Sigmoid colon (tissue), 4 donors: ENCODE results near the gene TMEM174.

Experiments
- EP300 ChIP-seq, 4 donors: sonication (generic); formaldehyde crosslinking; IDR thresholded peaks; one replicate each; pipeline ENCODE4 v1.6.1; 2017; ENCODE audit warnings: antibody characterized with exemption in 4 of 4
- POLR2A ChIP-seq, 2 donors: fragments of 450-650 bp; IDR thresholded peaks; one replicate each; pipeline ENCODE4 v1.6.1; 2016; ENCODE audit warnings: antibody characterized with exemption in 2 of 2, mild to moderate bottlenecking in 2 of 2, moderate library complexity in 2 of 2
- TF ChIP-seq, protein P1 (sequence below), 4 experiments: fragments of 450-650 bp in 3 of 4; fragments of 200-600 bp in 1 of 4; IDR thresholded peaks; one replicate each; pipeline ENCODE4 v1.5.1; 2016 to 2019; ENCODE audit warnings: antibody characterized with exemption in 4 of 4, mild to moderate bottlenecking in 3 of 4, moderate library complexity in 2 of 4

DNA sequence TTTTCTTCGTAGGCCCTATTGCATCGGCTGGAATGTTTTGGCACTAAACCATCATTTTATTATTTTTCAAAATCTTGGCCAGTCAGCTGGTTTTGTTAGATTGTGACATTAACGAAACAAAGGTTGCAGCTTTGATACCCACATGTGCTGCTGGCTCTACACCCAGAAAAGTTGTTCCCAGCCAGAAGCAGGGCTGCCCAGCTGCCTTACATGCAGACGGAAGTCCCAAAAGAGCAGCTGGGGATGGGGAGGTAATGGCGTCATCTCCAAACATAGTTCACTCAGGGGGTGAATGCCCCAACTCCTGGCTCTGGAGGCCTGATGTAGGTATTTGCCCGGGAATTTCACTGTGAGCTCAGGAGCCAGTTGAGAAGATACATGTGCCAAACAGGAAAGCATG, 29.3 kb upstream of the TMEM174 start:
- TF ChIP-seq, protein P1, sequence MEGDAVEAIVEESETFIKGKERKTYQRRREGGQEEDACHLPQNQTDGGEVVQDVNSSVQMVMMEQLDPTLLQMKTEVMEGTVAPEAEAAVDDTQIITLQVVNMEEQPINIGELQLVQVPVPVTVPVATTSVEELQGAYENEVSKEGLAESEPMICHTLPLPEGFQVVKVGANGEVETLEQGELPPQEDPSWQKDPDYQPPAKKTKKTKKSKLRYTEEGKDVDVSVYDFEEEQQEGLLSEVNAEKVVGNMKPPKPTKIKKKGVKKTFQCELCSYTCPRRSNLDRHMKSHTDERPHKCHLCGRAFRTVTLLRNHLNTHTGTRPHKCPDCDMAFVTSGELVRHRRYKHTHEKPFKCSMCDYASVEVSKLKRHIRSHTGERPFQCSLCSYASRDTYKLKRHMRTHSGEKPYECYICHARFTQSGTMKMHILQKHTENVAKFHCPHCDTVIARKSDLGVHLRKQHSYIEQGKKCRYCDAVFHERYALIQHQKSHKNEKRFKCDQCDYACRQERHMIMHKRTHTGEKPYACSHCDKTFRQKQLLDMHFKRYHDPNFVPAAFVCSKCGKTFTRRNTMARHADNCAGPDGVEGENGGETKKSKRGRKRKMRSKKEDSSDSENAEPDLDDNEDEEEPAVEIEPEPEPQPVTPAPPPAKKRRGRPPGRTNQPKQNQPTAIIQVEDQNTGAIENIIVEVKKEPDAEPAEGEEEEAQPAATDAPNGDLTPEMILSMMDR (IDR thresholded peaks at IDR 0.05) = no peak
- TF ChIP-seq POLR2A (IDR thresholded peaks at IDR 0.05) (no peak), EP300 (IDR thresholded peaks at IDR 0.05) (no peak)
